ENCODE results near the gene AR.

The AR gene

GRCh38 chrX:67700602-67701001 lies 156.8 kb downstream of the AR start:
- no peak overlapping the region for H3K4me2 ChIP-seq (ENCODE audit: low read depth, low read length, poor library complexity, severe bottlenecking)
- H4K20me1 ChIP-seq (ENCODE audit: insufficient read depth, low read length, poor library complexity, severe bottlenecking) = no peaks in the 10 kb centered on the region
- no peaks in the 10 kb centered on the region for H3K9me2 ChIP-seq (replicated peaks; ENCODE audit: low read depth, low read length)
- no peak overlapping the region for H3K9ac ChIP-seq (ENCODE audit: low read depth, low read length, poor library complexity, severe bottlenecking)
- H3K9me3 ChIP-seq (ENCODE audit: insufficient read depth, low read depth, low read length) = no peaks in the 10 kb centered on the region
- H3K79me2 ChIP-seq (ENCODE audit: insufficient read depth, low read length) = no peaks in the 10 kb centered on the region
- H2AFZ ChIP-seq (ENCODE audit: low read length) = no peak overlapping the region
- H3K4me3 ChIP-seq (ENCODE audit: low read length, poor library complexity, severe bottlenecking) = no peak overlapping the region
- H3F3A ChIP-seq (ENCODE audit: low read depth) = no peaks in the 10 kb centered on the region
- H3K36me3 ChIP-seq (ENCODE audit: insufficient read depth, low read length) = no peaks in the 10 kb centered on the region
- H3K4me1 ChIP-seq (ENCODE audit: insufficient read depth, low read length, poor library complexity, severe bottlenecking) = no peaks in the 10 kb centered on the region
- TF ChIP-seq CTCF (conservative IDR thresholded peaks at IDR 0.05; ENCODE audit: low read length) (no peak), EZH2phosphoT487 (IDR thresholded peaks at IDR 0.05; ENCODE audit: borderline replicate concordance) (no peak)
- H3K27me3 ChIP-seq (ENCODE audit: insufficient read depth, low read length, poor library complexity, severe bottlenecking) = no peaks in the 10 kb centered on the region

- no peak overlapping the region for H3K4me3 ChIP-seq (ENCODE audit: low read length, poor library complexity, severe bottlenecking)
- no peaks in the 10 kb centered on the region for H3K9me2 ChIP-seq (replicated peaks; ENCODE audit: low read depth, low read length)
- H3K9me3 ChIP-seq (ENCODE audit: insufficient read depth, low read depth, low read length) = no peaks in the 10 kb centered on the region
- no peaks in the 10 kb centered on the region for H3F3A ChIP-seq (ENCODE audit: low read depth)
- no peak for TF ChIP-seq CTCF (conservative IDR thresholded peaks at IDR 0.05; ENCODE audit: low read length)
- no peak for TF ChIP-seq EZH2phosphoT487 (IDR thresholded peaks at IDR 0.05; ENCODE audit: borderline replicate concordance)
- no peak overlapping the region for H2AFZ ChIP-seq (ENCODE audit: low read length)
- no peak overlapping the region for H3K9ac ChIP-seq (ENCODE audit: low read depth, low read length, poor library complexity, severe bottlenecking)
- no peaks in the 10 kb centered on the region for H3K27me3 ChIP-seq (ENCODE audit: insufficient read depth, low read length, poor library complexity, severe bottlenecking)
- no peak overlapping the region for H3K4me2 ChIP-seq (ENCODE audit: low read depth, low read length, poor library complexity, severe bottlenecking)
- no peaks in the 10 kb centered on the region for H3K79me2 ChIP-seq (ENCODE audit: insufficient read depth, low read length)
- H3K4me1 ChIP-seq (ENCODE audit: insufficient read depth, low read length, poor library complexity, severe bottlenecking) = no peaks in the 10 kb centered on the region
- no peaks in the 10 kb centered on the region for H4K20me1 ChIP-seq (ENCODE audit: insufficient read depth, low read length, poor library complexity, severe bottlenecking)
- H3K36me3 ChIP-seq (ENCODE audit: insufficient read depth, low read length) = no peaks in the 10 kb centered on the region
Measured at GRCh38 chrX:67714004-67714403, 170.2 kb downstream of the AR start.

GRCh38 chrX:67717571-67717970 lies 173.8 kb downstream of the AR start:
- H3K4me2 ChIP-seq (ENCODE audit: low read depth, low read length, poor library complexity, severe bottlenecking) = no peak overlapping the region
- no peaks in the 10 kb centered on the region for H4K20me1 ChIP-seq (ENCODE audit: insufficient read depth, low read length, poor library complexity, severe bottlenecking)
- no peaks in the 10 kb centered on the region for H3K27me3 ChIP-seq (ENCODE audit: insufficient read depth, low read length, poor library complexity, severe bottlenecking)
- TF ChIP-seq CTCF (conservative IDR thresholded peaks at IDR 0.05; ENCODE audit: low read length) (no peak), EZH2phosphoT487 (IDR thresholded peaks at IDR 0.05; ENCODE audit: borderline replicate concordance) (no peak)
- no peaks in the 10 kb centered on the region for H3K79me2 ChIP-seq (ENCODE audit: insufficient read depth, low read length)
- no peaks in the 10 kb centered on the region for H3K9me2 ChIP-seq (replicated peaks; ENCODE audit: low read depth, low read length)
- no peaks in the 10 kb centered on the region for H3K4me1 ChIP-seq (ENCODE audit: insufficient read depth, low read length, poor library complexity, severe bottlenecking)
- H2AFZ ChIP-seq (ENCODE audit: low read length) = no peak overlapping the region
- H3K4me3 ChIP-seq (ENCODE audit: low read length, poor library complexity, severe bottlenecking) = no peak overlapping the region
- H3K36me3 ChIP-seq (ENCODE audit: insufficient read depth, low read length) = no peaks in the 10 kb centered on the region
- no peaks in the 10 kb centered on the region for H3K9me3 ChIP-seq (ENCODE audit: insufficient read depth, low read depth, low read length)
- no peak overlapping the region for H3K9ac ChIP-seq (ENCODE audit: low read depth, low read length, poor library complexity, severe bottlenecking)
- H3F3A ChIP-seq (ENCODE audit: low read depth) = no peaks in the 10 kb centered on the region

All from Loucy (cell line).